ENCODE results near the gene CD101. TPM values are rescaled to one million over a fixed set of nuclear protein-coding genes. Genes with fewer than 3 reads are reported as not detected.

The CD101 gene
- total and polyA plus RNA-seq, 2 of the 8 experiments (the other 6 are each of a cell fraction or from before 2014, with no cell fraction given) = 1.1 to 1.2 TPM

GRCh38 chr1:116962987-116963639 is 38.4 kb upstream of the CD101 start:
- ChIA-PET POLR2A (ENCODE audit: partially characterized antibody) (no interaction called here), CTCF (ENCODE audit: partially characterized antibody) (interaction anchor here (1.1 kb wide), 1 partner anchor 80 kb away, joined by 3 read pairs; no protein-coding TSS in a partner anchor)
- Histone ChIP-seq H3K9me3 (ENCODE audit: insufficient read depth in 2 of 2, low read depth in 1 of 2, low read length in 1 of 2) (no peaks in the 10 kb centered on the region), H2AK5ac (ENCODE audit: low read depth, low read length) (no peak overlapping the region), H3K79me1 (ENCODE audit: low read depth, low read length) (peaks cover 3% of the 10 kb centered on the region; the same call in 1 of the 2 replicates), H2BK15ac (ENCODE audit: low read length) (no peak overlapping the region), H4K5ac (ENCODE audit: insufficient read length, low read depth, low read length) (no peak overlapping the region), H2BK5ac (ENCODE audit: low read depth, low read length) (no peak overlapping the region), H3K4ac (replicated peaks; ENCODE audit: insufficient read length, low read depth, low read length) (no peak overlapping the region), H3K14ac (ENCODE audit: insufficient read length) (no peak overlapping the region), H3K4me3 (ENCODE audit: extremely low read depth in 1 of 4, insufficient read depth in 2 of 4, low read depth in 3 of 4, low read length in 4 of 4) (no peak overlapping the region), H2BK120ac (replicated peaks; ENCODE audit: low read depth, low read length) (no peak overlapping the region), H3K18ac (ENCODE audit: extremely low read depth, low read length) (no peak overlapping the region), H2AFZ (ENCODE audit: low read length) (no peak overlapping the region), H3K4me2 (ENCODE audit: insufficient read depth in 1 of 2, low read depth in 2 of 2, low read length in 2 of 2) (no peak overlapping the region), H4K20me1 (replicated peaks in 1 of 2; ENCODE audit: control insufficient read depth in 1 of 2, insufficient read depth in 2 of 2, low read length in 2 of 2) (peaks cover 0 to 3% of the 10 kb centered on the region in 2 experiments), H3K4me1 (replicated peaks in 1 of 4; ENCODE audit: control insufficient read depth in 3 of 4, insufficient read depth in 4 of 4, low read length in 3 of 4) (no peaks in the 10 kb centered on the region), H3K36me3 (ENCODE audit: control insufficient read depth in 2 of 4, insufficient read depth in 4 of 4, low read length in 3 of 4) (peaks cover 0 to 22% (median 6%) of the 10 kb centered on the region in 4 experiments; a peak in 6 of 8 replicates), H3K9ac (replicated peaks in 1 of 4; ENCODE audit: extremely low read depth in 1 of 4, low read depth in 3 of 4, low read length in 3 of 4) (no peak overlapping the region), H2BK20ac (ENCODE audit: low read length) (no peak overlapping the region), H4K91ac (replicated peaks; ENCODE audit: insufficient read length, low read length) (no peak overlapping the region), H3K23me2 (ENCODE audit: low read depth, low read length) (no peaks in the 10 kb centered on the region; the same call in 1 of the 2 replicates), H3K27me3 (replicated peaks in 1 of 4; ENCODE audit: control insufficient read depth in 3 of 4, extremely low read depth in 1 of 4, insufficient read depth in 3 of 4, low read length in 3 of 4) (no peaks in the 10 kb centered on the region), H3K56ac (replicated peaks; ENCODE audit: insufficient read length, low read depth, low read length) (no peak overlapping the region), H3K79me2 (ENCODE audit: control insufficient read depth in 1 of 2, insufficient read depth in 2 of 2, low read length in 2 of 2) (no peaks in the 10 kb centered on the region), H4K8ac (ENCODE audit: extremely low read depth, insufficient read depth, low read length) (no peak overlapping the region), H3K27ac (ENCODE audit: low read depth, low read length) (no peak overlapping the region), H2BK12ac (ENCODE audit: low read depth, low read length) (no peak overlapping the region), H3K23ac (ENCODE audit: insufficient read length) (no peak overlapping the region)
- FAIRE-seq = no peak
- WGBS, 2 experiments (ENCODE audit: extremely low coverage in 1 of 2, insufficient coverage in 1 of 2, insufficient read length in 1 of 2, insufficient replicate concordance in 2 of 2, low coverage in 1 of 2, low lambda C conversion rate in 2 of 2, missing lambda C conversion rate in 1 of 2) = 84% methylated on average over 4 of the region's 4 CpGs; no CpG with 5 or more reads in 1 of the 2 experiments
- DNase-seq (ENCODE audit: low read depth in 1 of 2, low spot score in 2 of 2) = no peak
- no peak for TF ChIP-seq BACH1 (IDR thresholded peaks at IDR 0.05; ENCODE audit: low read length)
- no peak for TF ChIP-seq EZH2 (IDR thresholded peaks at IDR 0.05; ENCODE audit: low read depth, low read length, severe bottlenecking)
- no peak for TF ChIP-seq TBP (IDR thresholded peaks at IDR 0.05; ENCODE audit: low read depth, low read length)
- TF ChIP-seq ZNF274 (IDR thresholded peaks at IDR 0.05; ENCODE audit: borderline replicate concordance, extremely low read depth, low read length) = no peak
- no peak for TF ChIP-seq NANOG (IDR thresholded peaks at IDR 0.05; ENCODE audit: insufficient read depth, low read depth, low read length, poor library complexity, severe bottlenecking)
